ENCODE results near the gene CHD8. TPM values are rescaled to one million over a fixed set of nuclear protein-coding genes. Genes with fewer than 3 reads are reported as not detected.
"Not testable (repeated sequence)": the region's sequence is repeated elsewhere in the genome, so short reads cannot be mapped to it uniquely, and the experiment has no call there.

The CHD8 gene
- total RNA-seq, 1 experiment from 2014 or later: 55.9 TPM

- no peak for DNase-seq (ENCODE audit: low read depth)
Measured at GRCh38 chr14:21436567-21437062, 19.3 kb downstream of the CHD8 start.

- DNase-seq (ENCODE audit: low read depth): no peak
Measured at GRCh38 chr14:21431126-21431525, 24.8 kb downstream of the CHD8 start.

GRCh38 chr14:21428930-21429329 is 27.0 kb downstream of the CHD8 start:
- peak; percentile 13 for DNase-seq (ENCODE audit: low read depth)

GRCh38 chr14:21426692-21427091 is 29.2 kb downstream of the CHD8 start:
- DNase-seq (ENCODE audit: low read depth): no peak

GRCh38 chr14:21419528-21419927 is 36.4 kb downstream of the CHD8 start:
- no peak for DNase-seq (ENCODE audit: low read depth)

- no peak for DNase-seq (ENCODE audit: low read depth)
Measured at GRCh38 chr14:21415329-21415728, 40.6 kb downstream of the CHD8 start.

DNA sequence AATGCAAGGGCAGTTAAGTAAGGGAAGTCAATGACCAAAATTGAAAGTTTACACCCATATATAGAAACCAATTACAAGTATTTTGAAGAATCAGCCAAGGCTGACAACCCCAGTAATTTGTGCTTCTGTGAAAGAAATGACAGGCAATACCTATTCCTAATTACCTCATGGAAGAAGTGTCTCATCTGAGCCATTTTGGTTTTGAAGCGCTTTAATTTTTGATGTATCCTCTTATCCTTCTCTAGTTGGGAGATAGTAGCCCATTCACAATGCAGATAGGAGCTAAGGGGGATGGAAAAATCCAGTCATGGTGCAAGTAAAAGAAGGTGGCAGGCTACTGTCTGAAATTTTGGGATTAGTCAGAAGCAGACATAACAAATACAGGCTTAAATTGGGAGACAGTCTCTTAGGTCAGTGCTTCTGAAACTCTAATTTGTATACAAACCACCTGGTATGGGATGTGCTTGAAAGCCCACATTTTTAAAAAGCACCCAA is 41.7 kb downstream of the CHD8 start:
- no peak for DNase-seq (ENCODE audit: low read depth)

DNA sequence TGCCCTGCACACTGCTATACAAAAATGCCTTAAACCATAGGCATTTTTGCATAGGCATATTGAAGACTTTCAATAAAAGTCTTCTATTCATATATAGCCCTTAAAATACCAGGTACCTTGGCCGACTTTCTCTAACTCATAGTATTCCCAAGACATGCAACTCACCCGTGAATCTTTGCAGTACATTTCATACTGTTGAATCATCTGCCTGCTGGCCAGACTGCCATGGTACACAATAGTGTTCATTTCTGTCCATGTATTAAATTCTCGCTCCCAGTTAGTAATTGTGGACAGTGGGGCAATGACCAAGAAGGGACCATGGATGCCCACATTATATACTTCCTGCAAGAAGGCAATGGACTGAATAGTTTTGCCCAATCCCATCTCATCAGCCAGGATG is 47.8 kb downstream of the CHD8 start:
- DNase-seq (ENCODE audit: low read depth): peak; percentile 57

DNA sequence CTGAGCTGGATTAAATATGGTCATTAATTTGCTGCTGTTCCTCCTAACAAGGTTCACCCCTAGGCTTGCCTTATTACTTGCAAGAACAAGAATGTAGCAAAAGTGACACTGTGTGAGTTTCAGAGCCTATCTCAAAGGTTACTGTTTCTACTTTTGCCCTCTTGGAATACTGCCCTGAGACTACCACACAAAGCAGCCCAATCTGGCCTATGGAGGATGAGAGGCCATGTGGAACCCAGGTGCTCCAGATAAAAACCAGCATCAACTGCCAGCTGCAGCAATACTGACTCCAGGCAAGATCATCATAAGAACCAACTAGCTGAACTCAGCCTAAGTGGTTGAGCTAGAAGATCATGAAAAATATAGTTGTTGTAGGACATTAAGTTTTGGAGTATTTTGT is 49.7 kb downstream of the CHD8 start:
- no peak for DNase-seq (ENCODE audit: low read depth)

GRCh38 chr14:21405097-21405496 is 50.8 kb downstream of the CHD8 start:
- DNase-seq (ENCODE audit: low read depth): peak; percentile 9

GRCh38 chr14:21399311-21399870 is 56.5 kb downstream of the CHD8 start:
- DNase-seq (ENCODE audit: low read depth): no peak

DNA sequence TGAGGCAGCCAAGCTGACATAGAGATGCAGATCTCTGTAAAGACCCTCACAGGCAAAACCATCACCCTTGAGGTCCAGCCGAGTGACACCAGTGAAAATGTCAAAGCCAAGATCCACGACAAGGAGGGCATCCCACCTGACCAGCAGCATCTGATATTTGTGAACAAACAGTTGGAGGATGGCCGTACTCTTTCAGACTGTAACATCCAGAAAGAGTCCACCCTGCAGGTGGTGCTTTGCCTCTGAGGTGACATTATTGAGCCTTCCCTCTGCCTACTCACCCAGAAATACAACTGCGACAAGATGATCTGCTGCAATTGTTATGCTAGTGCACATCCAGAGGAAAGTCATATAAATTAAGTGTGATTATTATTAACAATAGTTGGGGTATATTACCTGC is 57.0 kb downstream of the CHD8 start:
- DNase-seq (ENCODE audit: low read depth): no peak

- DNase-seq (ENCODE audit: low read depth): no peak
Measured at GRCh38 chr14:21395450-21395849, 60.5 kb downstream of the CHD8 start.

- DNase-seq (ENCODE audit: low read depth): peak; percentile 28
Measured at GRCh38 chr14:21385188-21385904, 70.6 kb downstream of the CHD8 start.

DNA sequence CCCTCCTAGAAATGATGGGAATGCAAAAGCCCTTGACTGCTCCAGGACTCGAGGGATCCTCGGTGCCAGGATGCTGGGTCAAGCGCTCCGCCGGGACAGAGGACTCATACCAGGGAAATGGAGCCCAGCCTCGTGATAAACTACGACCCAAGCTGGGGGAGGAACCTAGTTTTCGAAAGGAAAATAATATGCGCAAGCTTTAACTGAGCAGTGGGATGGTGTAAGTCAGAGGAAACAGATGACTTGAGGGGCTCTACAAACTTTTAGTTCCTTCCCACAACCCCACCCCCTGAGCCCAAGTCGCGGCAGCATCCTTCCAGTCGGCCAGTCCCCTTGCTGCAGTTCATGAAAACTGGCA is 71.5 kb downstream of the CHD8 start:
- DNase-seq (ENCODE audit: low read depth): no peak

DNA sequence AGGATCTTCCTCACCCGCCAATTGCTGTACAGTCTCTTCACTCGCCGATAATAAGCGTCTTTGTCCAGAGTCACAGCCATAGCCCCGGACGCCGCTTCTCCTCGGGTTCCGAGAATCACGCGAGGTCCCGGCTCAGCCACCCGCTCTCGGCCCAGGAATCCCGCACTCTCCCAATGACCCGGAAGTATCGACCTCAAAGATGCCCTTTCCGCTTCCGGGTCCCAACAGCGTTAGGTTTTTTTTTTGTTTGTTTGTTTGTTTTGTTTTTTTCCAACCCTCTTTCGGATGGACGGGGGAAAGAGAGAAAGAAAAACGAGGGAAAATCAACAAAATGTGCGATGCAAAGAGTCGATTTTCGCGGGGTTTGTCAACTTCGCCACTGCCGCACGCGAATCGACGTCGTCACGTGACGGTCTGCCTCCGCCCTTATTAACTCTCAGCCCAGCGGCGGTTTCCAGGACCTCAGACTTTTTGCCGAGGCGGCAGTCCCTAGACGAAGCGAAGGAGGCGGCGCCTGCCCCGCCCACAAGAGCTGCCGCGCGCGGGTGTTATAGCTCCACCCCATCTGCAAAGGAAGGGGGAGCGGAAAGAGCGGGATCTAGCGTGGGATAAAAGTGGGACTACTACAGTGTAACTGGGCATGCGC is 72.0 kb downstream of the CHD8 start, which contains the start of gene SUPT16H:
TSS of gene SUPT16H (minus strand) at position 172 of the 646 bp plus-strand sequence. CDS start at position 80, 92 bp downstream.
- DNase-seq (ENCODE audit: low read depth): peak; percentile 96

- DNase-seq (ENCODE audit: low read depth): peak; percentile 74
Measured at GRCh38 chr14:21382886-21383847, 72.8 kb downstream of the CHD8 start.

DNA sequence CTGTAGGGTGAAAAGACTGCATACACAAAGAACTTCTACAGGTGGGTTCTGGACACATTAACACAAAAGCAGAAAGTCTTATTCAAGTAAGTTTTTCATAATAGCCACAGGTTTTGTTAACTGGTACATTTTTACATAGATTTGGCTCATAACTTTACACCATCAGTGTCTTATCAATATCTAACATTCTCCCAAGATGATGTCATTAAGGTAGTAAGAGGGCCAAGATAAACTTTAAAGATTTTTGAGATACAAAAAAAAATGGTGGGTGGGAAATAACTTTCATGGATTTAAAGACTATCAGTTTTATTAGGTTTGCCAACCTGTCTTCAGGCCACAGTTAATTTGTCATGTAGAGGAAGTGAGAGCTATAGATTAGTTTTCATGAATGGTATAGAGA is 73.8 kb downstream of the CHD8 start:
- no peak for DNase-seq (ENCODE audit: low read depth)

DNA sequence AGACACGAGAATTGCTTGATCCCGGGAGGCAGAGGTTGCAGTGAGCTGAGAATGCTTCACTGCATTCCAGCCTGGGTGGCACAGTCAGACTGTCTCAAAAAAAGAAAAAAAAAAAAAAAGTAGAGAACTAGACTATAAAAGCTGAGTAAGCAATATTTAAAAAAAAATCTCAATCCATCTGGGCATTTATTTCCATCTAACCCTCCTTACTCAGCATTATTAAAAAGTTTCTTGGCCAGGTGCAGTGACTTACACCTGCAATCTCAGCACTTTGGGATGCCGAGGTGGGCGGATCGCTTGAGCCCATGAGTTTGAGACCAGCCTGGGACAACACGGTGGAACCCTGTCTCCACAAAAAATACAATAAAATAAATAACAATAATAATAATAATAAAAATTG is 76.6 kb downstream of the CHD8 start:
- DNase-seq (ENCODE audit: low read depth): no peak

- DNase-seq (ENCODE audit: low read depth): peak; percentile 18
Measured at GRCh38 chr14:21373980-21374379, 81.9 kb downstream of the CHD8 start.

DNA sequence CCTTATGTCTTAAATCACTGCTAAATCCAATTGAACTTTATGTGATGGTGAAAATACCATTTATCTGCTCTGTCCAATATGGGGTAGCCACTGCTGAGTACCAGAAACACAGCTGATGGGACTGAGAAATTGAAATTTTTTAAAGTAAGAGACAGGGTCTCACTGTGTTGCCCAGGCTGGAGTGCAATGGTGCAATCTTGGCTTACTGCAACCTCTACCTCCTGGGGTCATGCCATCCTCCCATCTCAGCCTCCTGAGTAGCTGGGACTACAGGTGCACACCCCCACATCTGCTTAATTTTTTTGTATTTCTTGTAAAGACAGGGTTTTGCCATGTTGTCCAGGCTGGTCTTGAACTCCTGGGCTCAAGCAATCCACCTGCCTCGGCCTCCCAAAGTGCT is 83.1 kb downstream of the CHD8 start:
- DNase-seq (ENCODE audit: low read depth): not testable (repeated sequence)

Measured in M059J (cell line).